AG09319 (cell line): Measurements from ENCODE around the gene SMIM32.

Experiments
- DNase-seq: peaks from one replicate; pipeline ENCODE4 v3.0.0-alpha.2; 2010; ENCODE audit warnings: low read depth; ENCODE audit errors: extremely low read depth
- TF ChIP-seq, protein P1 (sequence below): IDR thresholded peaks from 2 replicates; pipeline ENCODE4 v1.5.1; 2011; ENCODE audit warnings: low read depth, mild to moderate bottlenecking, inconsistent platforms, low read length, moderate library complexity

SMIM32 gene

DNA sequence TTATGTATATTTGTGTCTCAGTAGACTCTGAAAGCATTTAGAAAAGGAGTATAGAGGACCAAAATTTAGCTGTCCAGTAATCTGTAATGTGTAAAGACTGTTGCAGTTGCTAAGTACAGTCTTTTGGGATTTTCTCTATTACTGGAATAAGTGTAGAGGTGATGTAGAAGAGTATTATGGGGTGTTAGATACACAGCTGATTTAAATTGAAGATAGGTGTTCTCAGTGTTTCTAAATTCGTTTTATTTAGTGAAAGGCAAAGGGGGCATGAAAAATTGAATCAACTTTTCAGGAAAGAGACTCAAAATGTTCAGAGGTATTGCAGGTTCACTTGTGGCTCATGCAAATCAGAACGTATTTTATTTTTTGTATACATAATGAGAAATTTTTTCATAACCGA, 46.8 kb downstream of the SMIM32 start:
- TF ChIP-seq, protein P1, sequence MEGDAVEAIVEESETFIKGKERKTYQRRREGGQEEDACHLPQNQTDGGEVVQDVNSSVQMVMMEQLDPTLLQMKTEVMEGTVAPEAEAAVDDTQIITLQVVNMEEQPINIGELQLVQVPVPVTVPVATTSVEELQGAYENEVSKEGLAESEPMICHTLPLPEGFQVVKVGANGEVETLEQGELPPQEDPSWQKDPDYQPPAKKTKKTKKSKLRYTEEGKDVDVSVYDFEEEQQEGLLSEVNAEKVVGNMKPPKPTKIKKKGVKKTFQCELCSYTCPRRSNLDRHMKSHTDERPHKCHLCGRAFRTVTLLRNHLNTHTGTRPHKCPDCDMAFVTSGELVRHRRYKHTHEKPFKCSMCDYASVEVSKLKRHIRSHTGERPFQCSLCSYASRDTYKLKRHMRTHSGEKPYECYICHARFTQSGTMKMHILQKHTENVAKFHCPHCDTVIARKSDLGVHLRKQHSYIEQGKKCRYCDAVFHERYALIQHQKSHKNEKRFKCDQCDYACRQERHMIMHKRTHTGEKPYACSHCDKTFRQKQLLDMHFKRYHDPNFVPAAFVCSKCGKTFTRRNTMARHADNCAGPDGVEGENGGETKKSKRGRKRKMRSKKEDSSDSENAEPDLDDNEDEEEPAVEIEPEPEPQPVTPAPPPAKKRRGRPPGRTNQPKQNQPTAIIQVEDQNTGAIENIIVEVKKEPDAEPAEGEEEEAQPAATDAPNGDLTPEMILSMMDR, result no peak
- no peak for DNase-seq

DNA sequence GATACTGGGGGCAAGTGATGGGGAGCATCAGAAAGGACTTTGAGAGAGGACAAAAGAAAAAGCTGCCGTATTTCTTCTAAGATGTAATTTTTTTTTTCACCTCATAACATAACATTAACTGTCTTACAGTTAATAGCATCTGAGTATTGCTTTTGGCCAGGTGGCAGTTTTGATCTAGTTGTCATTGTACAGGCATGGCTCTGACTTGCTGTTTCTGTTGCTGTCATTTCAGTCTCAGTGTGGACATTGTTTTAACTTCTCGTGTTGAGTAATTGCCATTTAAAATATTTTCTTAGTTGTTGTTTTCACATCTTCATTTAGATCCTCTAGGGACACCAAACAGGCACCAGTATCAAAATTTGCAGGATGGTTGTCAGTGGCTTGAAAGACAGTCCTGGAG, 47.9 kb downstream of the SMIM32 start:
- TF ChIP-seq, protein P1, result no peak
- DNase-seq, result no peak

DNA sequence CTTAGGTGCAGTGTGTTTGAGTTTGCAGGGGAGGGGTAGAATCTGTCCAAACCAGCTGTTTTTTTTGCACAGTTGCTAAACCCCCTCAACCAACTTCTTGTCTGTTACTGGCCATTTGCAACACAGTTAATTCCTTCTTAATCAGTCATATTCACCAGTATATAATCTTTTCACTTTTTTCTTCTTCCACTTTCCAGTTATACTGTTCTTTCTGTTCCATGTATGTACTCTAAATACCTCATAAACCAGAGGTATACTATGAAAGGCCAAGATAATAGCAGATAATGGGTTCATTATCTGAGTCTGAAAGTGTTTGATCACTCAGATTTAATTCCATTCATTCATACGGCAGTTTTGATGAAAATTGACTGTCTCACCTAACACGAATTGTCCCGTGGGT, 49.2 kb downstream of the SMIM32 start:
- TF ChIP-seq, protein P1, result no peak
- no peak for DNase-seq

DNA sequence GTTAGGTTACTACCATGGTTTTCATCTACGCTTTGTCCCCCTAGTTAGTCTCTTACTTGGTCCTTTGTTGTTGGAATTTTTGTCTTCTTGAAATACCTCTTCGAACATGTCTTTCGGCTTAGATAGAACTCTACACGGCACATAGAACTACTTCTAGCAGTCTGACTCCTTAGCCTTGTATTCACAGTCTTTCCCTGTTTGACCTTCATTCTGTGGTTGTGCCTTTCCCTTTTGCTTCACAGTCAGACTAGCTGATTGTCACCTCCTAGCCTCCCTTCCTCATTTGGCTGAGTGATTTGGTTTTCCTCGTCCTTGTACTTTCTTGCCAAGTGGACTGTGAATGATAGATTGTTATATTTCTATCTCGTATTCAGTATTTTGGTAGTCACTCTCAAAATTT, 49.6 kb downstream of the SMIM32 start:
- TF ChIP-seq, protein P1, result no peak
- no peak for DNase-seq

DNA sequence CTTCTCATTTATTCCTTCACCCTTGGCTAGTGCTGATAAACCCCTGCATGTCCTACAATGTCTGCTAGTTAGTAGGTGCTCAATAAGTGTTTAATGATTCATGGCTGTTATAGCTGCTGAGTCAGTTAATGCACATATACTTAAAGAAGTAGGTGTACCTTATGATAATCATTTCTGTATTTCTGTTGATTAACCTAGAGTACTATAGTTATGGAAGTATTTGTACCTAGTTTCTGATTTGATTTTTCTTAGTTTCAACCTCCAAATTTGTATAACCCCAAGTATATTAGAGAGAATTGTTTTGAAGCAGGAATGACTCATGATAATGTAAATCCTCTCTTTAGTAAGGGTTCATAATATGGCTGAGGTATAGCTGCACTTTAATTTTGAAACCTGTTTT, 51.4 kb downstream of the SMIM32 start:
- no peak for DNase-seq
- TF ChIP-seq, protein P1, result no peak
